Measurements from ENCODE around the gene USP17L10.
"Not testable (repeated sequence)": the region's sequence is repeated elsewhere in the genome, so short reads cannot be mapped to it uniquely, and the experiment has no call there.

- TF ChIP-seq, protein P1, sequence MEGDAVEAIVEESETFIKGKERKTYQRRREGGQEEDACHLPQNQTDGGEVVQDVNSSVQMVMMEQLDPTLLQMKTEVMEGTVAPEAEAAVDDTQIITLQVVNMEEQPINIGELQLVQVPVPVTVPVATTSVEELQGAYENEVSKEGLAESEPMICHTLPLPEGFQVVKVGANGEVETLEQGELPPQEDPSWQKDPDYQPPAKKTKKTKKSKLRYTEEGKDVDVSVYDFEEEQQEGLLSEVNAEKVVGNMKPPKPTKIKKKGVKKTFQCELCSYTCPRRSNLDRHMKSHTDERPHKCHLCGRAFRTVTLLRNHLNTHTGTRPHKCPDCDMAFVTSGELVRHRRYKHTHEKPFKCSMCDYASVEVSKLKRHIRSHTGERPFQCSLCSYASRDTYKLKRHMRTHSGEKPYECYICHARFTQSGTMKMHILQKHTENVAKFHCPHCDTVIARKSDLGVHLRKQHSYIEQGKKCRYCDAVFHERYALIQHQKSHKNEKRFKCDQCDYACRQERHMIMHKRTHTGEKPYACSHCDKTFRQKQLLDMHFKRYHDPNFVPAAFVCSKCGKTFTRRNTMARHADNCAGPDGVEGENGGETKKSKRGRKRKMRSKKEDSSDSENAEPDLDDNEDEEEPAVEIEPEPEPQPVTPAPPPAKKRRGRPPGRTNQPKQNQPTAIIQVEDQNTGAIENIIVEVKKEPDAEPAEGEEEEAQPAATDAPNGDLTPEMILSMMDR (IDR thresholded peaks at IDR 0.05) = not testable (repeated sequence)
- TF ChIP-seq EZH2 (IDR thresholded peaks at IDR 0.05; ENCODE audit: borderline replicate concordance, insufficient read depth, low read depth, low read length, poor library complexity, severe bottlenecking) = not testable (repeated sequence)
These were observed 33.1 kb downstream of the USP17L10 start, which contains the start of gene USP17L17 for GRCh38 chr4:9243579-9243978.

Measured in B cell (primary cell).